ENCODE measurements around the gene VPS54.

DNA sequence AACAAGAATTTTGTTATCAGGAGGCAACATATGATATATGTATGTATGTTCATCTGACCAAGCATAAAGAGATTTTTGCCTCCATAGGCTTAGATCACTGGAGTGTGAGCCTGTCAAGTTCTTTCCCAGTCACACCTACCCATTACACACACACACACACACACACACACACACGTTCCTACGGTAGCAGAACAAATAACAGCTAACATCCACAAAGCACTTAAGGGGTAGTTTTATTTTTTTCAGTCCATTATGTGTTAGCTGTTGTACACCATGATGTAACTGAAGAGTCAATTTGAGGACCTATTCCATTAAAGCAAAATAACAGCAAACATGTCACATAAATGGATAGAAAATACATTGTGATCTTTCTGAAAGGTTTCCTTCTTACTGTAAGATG lies 138.0 kb downstream of the VPS54 start:
- TF ChIP-seq POLR2A (IDR thresholded peaks at IDR 0.05) (no peak), POLR2AphosphoS5 (IDR thresholded peaks at IDR 0.05; ENCODE audit: insufficient read depth in 1 of 2, low read depth in 1 of 2) (no peak)
- TF ChIP-seq, protein P1, sequence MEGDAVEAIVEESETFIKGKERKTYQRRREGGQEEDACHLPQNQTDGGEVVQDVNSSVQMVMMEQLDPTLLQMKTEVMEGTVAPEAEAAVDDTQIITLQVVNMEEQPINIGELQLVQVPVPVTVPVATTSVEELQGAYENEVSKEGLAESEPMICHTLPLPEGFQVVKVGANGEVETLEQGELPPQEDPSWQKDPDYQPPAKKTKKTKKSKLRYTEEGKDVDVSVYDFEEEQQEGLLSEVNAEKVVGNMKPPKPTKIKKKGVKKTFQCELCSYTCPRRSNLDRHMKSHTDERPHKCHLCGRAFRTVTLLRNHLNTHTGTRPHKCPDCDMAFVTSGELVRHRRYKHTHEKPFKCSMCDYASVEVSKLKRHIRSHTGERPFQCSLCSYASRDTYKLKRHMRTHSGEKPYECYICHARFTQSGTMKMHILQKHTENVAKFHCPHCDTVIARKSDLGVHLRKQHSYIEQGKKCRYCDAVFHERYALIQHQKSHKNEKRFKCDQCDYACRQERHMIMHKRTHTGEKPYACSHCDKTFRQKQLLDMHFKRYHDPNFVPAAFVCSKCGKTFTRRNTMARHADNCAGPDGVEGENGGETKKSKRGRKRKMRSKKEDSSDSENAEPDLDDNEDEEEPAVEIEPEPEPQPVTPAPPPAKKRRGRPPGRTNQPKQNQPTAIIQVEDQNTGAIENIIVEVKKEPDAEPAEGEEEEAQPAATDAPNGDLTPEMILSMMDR (IDR thresholded peaks at IDR 0.05) = no peak

Data from vagina (tissue), 2 donors.